GM21825 (cell line): ENCODE data around the gene HNRNPL.
"Not testable (repeated sequence)": the region's sequence is repeated elsewhere in the genome, so short reads cannot be mapped to it uniquely, and the experiment has no call there.

Source experiments
- ATAC-seq: cut with Tn5 transposase; IDR thresholded peaks from one replicate; pipeline ENCODE4 v1.9.1; 2021; ENCODE audit warnings: mild to moderate bottlenecking, moderate library complexity; ENCODE audit not compliant: unreplicated experiment

The HNRNPL gene

DNA sequence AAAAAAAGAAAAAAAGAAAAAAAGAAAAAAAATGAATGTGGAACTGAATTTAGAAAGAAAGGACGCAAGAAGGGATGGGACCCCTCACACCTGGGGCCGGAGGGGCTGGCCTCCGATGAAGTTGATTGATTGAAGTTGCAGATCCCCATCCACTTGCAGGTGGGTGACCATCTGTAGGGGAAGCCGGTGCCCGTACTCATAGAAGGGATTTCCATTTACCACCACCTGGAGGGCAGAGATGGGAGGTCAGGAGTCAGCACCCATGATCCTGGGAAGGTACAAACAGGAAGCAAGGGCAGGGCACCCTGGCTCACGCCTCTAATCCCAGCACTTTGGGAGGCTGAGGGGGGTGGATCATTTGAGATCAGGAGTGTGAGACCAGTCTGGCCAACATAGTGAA, 43.4 kb downstream of the HNRNPL start:
- no peak for ATAC-seq

DNA sequence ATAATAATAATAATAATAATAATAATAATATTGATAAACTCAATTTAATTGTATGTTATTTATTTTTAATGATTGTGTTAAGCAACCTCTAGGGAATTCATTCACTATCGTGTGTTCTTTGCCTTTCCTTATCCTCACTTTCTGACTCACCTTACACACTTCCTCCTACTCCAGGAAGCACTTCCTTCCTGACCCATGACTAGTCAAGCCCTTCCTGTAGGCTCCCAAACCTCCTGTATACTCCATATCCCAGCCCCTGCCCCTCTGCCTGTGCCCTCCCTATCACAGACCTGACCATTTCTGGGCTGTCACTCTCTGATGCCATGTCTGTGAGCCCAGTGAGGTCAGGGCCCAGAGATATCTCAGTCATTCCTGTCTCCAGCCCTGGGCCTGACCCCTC, 44.6 kb downstream of the HNRNPL start:
- ATAC-seq, result no peak

DNA sequence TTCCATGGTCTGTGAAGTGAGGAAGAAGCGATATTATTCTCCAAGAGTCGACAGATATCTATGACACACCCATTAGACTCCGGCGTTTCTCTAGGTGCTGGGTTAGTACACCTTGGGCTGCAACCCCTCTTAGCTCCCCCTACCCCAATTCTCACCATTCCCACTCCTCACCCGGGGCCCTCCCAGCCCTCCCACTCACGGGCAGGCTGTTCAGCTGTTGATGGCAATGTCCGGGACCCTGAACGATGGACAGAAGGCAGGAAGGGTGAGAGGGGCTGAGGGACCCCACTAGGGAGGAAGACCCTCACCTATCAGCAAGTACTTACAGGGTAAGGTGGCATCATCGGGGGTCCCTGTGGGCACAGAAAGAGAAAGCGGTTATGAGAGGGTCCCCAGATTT, 46.2 kb downstream of the HNRNPL start:
- ATAC-seq, result no peak

DNA sequence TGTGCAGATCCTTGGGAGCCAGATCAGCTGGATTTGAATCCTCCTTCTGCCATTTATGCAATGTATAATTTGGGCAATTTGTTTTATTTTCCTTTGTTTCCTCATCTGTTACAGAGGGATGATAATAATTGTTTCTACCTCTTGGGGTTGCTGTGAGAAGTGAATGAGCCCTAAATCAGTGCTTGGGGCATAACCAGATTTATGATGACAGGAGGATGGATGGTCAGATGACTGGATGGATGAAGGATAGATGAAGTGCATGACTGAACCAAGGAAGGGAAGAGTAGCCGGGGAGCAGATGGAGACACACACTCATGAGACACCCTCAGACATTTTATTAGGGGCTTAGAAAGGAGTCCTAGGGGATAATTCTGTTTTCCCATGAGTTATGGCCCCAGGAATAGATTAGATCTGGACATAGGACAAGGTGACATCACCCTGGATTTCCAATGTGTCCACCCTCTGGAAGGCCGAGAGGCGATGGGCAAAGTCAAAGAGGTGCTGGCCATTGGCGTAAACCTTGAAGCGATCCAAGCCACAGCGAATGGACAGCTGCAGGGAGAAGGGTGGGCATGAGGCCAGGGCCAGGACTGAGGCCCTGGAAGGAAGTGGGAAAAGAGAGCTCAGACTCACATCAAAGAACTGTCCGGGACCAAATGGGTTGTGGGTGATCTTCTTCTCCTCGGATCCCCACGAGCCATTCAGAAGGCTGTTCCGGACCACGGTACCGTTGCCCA, 48.3 kb downstream of the HNRNPL start:
- ATAC-seq, result no peak

DNA sequence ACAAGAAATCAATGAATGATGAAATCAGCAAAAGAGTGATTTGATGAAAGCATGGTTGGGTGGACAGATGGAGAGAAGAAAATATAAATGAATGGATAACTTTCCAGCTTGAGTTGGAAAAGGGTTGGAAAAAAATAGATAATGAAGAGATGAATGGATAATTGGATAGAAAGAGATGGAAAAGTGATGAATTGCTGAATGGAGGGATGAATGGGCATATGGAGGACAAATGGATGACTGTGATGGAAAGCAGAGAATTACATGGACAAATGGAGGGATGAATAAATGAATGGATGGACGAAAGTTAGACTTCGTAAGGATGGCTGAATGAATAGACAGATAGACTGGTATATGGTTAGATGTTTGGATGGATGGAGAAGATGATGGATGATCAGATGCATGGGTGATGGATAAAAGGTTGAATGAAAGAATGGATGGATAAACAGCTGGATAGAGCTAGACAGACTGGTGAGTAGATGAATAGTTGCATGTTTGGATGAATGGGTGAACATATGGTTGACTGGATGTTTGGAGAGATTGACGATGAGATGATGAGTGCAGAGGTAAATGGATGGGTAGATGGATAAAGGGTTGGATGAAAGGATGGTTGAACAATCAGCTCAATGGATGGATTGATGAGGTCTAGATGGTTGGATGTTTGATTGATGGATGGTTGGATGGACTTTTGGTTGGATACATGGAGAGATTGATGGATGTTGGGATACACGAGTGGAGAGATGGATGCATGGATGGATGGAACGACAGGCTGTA, 49.0 kb downstream of the HNRNPL start:
- ATAC-seq, result no peak

DNA sequence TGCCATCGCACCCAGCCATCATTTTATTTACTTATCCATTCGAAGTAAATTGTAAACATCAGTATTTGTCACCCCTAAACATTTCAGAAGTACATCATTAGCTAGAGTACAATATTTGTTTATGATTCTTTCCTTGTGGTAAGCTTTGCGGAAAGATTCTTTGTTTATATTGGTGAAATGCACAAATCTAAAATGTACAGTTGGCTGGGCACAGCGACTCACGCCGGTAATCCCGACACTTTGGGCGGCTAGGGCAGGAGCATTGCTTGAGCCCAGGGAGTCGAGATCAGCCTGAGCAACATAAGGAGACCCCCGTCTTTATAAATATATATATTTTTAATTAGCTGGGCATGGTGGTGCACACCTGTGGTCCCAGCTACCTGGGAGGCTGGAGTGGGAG, 50.7 kb downstream of the HNRNPL start:
- no peak for ATAC-seq

DNA sequence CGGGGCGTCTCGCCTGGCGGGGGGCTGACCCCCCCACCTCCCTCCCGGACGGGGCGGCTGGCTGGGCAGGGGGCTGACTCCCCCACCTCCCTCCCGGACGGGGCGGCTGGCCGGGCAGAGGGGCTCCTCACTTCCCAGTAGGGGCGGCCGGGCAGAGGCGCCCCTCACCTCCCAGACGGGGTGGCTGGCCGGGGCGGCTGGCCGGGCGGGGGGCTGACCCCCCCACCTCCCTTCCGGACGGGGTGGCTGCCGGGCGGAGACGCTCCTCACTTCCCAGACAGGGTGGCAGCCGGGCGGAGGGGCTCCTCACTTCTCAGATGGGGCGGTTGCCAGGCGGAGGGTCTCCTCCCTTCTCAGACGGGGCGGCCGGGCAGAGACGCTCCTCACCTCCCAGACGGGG, 52.0 kb downstream of the HNRNPL start:
- not testable (repeated sequence) for ATAC-seq

DNA sequence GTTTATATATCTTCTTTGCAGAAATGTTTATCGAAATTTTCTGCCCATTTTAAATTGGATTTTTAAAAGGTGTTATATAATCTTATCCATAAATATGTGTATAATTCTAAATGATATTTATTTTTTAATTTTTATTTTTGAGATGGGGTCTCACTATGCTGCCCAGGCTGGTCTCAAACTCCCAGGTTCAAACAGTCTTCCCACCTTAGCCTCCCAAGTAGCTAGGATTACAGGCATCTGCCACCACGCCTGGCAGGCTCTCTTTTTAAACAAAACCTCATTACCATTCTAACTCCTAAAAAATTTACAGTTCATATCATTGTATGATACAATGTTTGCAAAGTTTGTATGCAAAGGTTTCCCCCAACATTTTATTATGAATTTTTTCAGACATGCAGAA, 53.6 kb downstream of the HNRNPL start:
- ATAC-seq, result no peak

DNA sequence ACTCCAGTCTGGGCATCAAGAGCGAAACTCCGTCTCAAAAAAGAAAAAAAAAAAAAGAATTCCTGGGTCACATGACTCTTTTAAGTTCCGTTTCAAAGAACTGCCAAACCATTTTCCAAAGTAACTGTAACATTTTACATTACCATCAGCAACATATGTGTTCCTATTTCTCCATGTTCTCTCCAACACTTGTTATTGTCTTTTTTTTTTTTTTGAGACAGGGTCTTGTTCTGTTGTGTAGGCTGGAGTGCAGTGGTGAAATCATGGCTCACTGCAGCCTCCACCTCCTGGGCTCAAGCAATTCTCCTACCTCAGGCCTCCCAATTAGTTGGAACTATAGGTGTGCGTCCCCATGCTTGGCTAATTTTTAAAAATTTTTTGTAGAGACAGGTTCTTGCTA, 54.2 kb downstream of the HNRNPL start:
- ATAC-seq, result no peak

DNA sequence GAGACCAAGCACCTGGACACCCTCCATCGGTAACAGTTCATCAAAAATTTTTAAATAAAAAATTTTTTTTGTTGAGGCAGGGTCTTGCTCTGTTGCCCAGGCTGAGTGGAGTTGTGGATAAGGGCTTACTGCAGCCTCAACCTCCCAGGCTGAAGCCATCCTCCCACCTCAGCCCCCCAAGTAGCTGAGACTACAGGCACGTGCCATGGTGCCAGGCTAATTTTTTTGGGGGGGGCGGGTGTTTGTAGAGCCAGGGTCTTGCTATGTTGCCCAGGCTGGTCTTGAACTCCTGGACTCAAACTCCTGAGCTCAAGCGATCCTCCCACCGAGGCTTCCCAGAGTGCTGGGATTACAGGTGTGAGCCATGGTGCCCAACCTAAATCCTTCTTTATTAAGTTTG, 56.1 kb downstream of the HNRNPL start:
- no peak for ATAC-seq

DNA sequence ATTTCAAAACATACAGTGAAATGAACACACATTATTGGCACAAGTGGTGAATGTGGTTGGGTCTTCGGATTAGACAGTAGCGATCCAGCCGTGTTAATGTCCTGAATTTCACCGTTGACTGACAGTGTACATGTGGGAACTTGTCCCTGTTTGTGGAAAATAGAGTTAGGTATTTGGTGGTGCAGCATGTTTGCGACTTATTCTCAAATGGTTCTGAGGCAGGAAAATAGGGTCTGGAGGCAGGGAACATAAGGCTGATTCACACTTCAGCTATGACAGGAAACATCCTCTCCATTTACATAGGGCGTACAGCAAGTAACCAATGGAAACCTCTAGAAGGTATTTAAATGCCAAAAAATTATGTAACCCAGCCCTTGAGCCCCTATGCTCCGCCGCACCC, 56.6 kb downstream of the HNRNPL start:
- no peak for ATAC-seq

DNA sequence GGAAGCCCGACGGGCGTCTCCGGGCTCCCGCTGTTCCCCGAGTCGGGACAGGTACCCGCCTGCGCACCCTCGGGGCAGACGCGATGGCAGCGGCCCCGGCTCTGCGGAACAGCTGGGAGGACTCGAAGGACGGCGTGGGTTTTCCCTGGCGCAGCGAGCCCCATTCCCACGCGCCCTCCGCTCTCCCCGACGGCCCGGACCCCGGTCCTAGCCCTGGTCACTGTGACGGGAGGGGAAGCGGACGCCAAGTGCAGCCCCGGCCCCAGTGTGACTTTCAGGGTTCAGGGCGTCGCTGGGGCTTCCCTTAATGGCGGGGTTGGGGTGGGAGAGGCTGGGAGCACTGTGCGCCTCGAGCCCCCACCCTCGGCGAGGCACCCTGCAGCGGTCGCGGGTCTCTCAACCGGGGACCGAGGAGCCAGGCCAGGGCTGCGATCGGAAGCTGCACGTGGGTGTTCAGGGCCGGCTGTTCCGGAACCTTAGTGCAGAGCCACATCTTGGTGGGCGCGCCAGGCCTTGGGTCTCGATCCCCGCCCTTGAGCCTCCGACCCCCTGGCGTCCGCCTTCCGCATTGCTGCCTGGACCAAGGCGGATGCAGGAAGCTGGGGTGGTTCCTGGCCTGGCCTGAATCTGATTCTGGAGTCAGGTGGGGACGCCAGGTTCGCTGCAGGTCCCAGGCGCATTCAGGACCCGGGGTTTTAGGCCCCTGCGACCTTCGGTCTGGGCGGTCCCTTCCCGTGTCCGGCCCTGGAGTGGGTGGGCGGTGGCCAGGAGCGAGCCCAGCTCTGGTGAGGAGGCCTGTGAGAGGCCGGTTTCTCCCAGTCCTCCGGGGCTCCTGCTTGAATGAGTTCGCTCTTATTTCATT, 57.3 kb downstream of the HNRNPL start:
- no peak for ATAC-seq

DNA sequence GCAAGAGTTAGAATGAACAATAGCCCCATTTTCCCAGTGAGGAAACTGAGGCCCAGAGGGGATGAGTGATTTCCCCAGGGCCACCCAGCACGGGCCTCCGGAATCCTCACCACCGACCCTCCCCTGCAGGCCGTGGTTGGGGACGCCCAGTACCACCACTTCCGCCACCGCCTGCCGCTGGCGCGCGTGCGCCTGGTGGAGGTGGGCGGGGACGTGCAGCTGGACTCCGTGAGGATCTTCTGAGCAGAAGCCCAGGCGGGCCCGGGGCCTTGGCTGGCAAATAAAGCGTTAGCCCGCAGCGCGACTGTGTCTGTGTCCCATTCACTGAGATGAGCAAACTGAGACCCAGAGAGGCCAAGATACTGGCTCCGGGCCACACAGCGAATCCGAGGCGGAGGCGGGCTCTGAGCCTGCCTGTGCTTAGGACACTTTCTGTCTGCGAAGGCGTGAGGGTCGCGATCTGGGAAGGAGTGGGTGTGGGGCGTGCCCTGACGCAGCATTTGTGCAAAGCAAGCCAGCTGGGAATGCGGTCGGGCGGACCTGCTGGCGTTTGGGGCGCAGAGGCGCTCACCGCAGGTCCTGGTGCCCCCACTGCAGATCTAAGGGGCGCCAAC, 58.2 kb downstream of the HNRNPL start:
- not testable (repeated sequence) for ATAC-seq

DNA sequence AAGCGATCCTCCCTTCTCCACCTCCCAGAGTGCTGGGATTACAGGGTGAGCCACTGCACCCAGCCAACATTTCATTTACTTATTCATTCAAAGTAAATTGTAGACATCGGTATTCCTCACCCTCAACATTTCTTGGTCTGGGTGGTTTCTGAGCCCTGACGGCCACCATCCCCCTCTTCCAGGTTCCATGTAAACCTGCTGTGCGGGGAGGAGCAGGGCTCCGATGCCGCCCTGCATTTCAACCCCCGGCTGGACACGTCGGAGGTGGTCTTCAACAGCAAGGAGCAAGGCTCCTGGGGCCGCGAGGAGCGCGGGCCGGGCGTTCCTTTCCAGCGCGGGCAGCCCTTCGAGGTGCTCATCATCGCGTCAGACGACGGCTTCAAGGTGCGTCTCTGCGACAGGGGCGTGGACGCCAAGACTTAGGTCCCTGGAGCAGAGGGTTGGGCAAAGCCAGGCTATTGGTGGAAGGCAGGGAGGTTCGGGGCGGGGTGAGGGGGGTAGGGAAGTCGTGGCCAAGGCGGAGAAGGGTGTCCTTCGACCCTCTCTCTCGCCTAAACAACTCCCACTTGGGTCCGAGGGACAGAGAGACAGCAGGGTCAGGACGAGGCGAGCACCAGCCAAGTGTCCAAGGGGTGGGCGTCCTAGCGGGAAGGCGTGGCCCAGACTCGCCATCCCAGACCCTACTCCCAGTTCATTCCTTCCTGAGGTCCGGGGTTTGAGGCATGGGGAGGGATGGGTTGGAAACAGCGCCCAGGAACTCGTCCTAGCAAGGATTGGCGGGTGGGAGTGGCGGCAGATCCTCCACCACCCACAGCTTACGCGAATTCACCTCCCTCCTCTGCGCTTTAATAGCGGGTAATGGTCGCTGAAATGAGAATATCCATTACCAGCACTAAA, 59.0 kb downstream of the HNRNPL start:
- ATAC-seq, result not testable (repeated sequence)

DNA sequence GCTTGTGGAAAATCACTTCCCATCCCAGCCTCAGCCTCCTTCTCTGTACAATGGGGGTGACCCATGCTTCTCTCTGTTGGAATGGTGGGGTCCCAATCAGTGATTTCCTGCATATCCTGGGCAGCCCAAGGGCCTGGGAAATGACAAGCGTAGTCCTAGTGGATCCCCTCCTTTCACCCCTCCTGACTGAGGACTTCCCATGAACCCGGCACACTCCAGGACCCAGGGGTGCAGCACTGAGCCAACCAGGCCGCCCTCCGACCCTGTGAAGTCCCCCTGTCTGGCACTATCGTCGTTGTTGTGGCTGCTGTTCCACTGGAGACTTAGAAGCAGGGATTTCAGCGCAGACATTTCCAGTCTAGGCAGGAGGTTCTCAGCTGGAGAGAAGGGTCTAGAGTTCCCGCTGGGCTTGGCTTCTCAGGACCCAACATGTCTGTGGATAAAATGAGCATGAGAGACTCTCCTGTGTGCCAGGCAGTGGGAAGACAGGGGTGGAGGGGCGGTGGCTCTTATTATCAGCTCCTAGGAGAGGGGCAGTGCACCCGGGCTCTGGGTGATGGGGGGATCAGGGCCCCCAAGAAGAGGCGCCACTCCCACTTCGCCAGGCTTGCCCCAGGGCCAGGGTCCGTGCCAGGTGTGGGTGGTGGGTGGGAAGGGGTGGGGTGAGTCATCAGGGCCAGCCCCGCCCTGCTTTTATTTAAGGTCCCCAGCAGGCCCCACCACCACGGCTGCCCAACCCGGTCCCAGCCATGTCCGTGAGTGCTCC, 61.1 kb downstream of the HNRNPL start, which contains the start of gene LGALS7B:
Gene LGALS7B (plus strand): TSS at position 723 of the 766 bp plus-strand sequence. CDS start 27 bp downstream, at position 750.
- no peak for ATAC-seq

DNA sequence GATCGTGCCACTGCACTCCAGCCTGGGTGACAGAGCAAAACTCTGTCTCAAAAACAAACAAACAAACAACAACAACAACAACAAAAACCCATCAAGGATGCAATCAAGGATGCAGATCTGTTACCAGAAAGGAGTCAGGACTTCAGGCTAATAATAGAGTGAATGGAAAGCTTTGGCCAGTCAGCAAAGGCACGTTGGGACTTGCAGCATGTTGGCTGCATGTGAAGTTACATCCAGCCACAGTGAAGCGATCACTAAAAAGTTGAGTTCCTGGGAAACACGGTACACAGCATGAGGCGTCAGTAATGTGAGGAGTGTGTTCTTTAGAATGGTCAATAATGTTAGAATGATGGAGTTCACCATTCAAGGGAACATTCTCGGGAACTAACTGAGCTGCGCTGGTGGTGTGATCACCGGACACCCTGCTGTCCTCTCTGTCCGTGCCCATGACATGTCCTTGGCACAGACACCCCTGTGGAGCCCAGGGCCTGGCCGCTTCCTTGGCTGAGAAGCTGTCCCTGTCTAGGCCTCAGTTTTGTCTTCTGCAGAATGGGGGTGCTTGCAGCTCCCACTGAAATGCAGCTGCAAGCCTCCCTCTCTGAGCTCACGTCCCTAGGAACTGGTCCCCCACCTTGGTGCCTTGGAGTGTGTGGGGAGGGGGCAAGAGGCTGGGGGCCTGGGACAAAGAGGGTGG, 63.1 kb downstream of the HNRNPL start:
- ATAC-seq, result no peak
